Endodermal cell (in vitro differentiated cells): Measurements from ENCODE around the gene HOOK2. TPM values are rescaled to one million over a fixed set of nuclear protein-coding genes. Genes with fewer than 3 reads are reported as not detected.

Experiments used
- DNase-seq: peaks from one replicate; pipeline ENCODE4 v3.0.0-alpha.2; 2017
- H3K27ac ChIP-seq: 2 replicates; pipeline ENCODE4 v1.5.1; 2013; ENCODE audit warnings: mild to moderate bottlenecking, low read depth, low read length, moderate library complexity
- H3K27me3 ChIP-seq: 2 replicates; pipeline ENCODE4 v1.6.1; 2013; ENCODE audit warnings: mild to moderate bottlenecking, low read length, moderate library complexity; ENCODE audit not compliant: insufficient read depth, control insufficient read depth, poor library complexity, severe bottlenecking
- H3K36me3 ChIP-seq: 2 replicates; pipeline ENCODE4 v1.7.0; 2013; ENCODE audit warnings: mild to moderate bottlenecking, low read length, moderate library complexity; ENCODE audit not compliant: control insufficient read depth, insufficient read depth
- H3K4me1 ChIP-seq: one replicate; pipeline ENCODE4 v1.7.0; 2013; ENCODE audit warnings: low read length; ENCODE audit not compliant: control insufficient read depth, insufficient read depth
- H3K4me3 ChIP-seq: 2 replicates; pipeline ENCODE4 v1.5.1; 2013; ENCODE audit warnings: mild to moderate bottlenecking, low read length, moderate library complexity
- H3K9ac ChIP-seq: 2 replicates; pipeline ENCODE4 v1.6.1; 2013; ENCODE audit warnings: mild to moderate bottlenecking, low read length, moderate library complexity; ENCODE audit not compliant: poor library complexity, severe bottlenecking; ENCODE audit errors: extremely low read depth
- H3K9me3 ChIP-seq: 2 replicates; pipeline ENCODE4 v1.6.1; 2013; ENCODE audit warnings: mild to moderate bottlenecking, low read length, moderate library complexity; ENCODE audit not compliant: control insufficient read depth
- H3K27ac Mint-ChIP-seq: 2 replicates; pipeline ENCODE4 v1.8.0; 2020; ENCODE audit warnings: mixed read lengths
- H3K27me3 Mint-ChIP-seq: 2 replicates; pipeline ENCODE4 v1.8.0; 2021; ENCODE audit warnings: mild to moderate bottlenecking, mixed read lengths; ENCODE audit not compliant: insufficient read depth
- H3K36me3 Mint-ChIP-seq: 2 replicates; pipeline ENCODE4 v1.8.0; 2020; ENCODE audit warnings: low read depth, mixed read lengths
- H3K4me1 Mint-ChIP-seq: 2 replicates; pipeline ENCODE4 v1.8.0; 2020; ENCODE audit warnings: mixed read lengths
- H3K4me3 Mint-ChIP-seq: 2 replicates; pipeline ENCODE4 v1.8.0; 2020; ENCODE audit warnings: mild to moderate bottlenecking, moderate library complexity, mixed read lengths
- H3K9me3 Mint-ChIP-seq: 2 replicates; pipeline ENCODE4 v1.8.0; 2020; ENCODE audit warnings: mild to moderate bottlenecking, mixed read lengths
- CTCF ChIP-seq: fragments of 200-600 bp; sonication (generic); conservative IDR thresholded peaks from 2 replicates; pipeline ENCODE4 v1.5.0; 2021; ENCODE audit warnings: antibody characterized with exemption, mild to moderate bottlenecking
- WGBS, 2 experiments: methylation state at CpG; one replicate each; pipeline versions ENCODE4 v1.1.5 to v1.1.7; 2013; ENCODE audit warnings: missing lambda C conversion rate in 2 of 2, mixed read lengths in 1 of 2; ENCODE audit not compliant: insufficient coverage in 1 of 2, insufficient read length in 1 of 2; 5-methylcytosine and 5-hydroxymethylcytosine counted together
- total RNA-seq, 2 donors: library from RNA; stranded (reverse); fragmentation: NEBNext Ultra II Directional in 1 of 2; extraction: Animal tissue kit (Norgen Biotek cat#: 25700) in 1 of 2; gene quantifications; 2 replicates in 1 of 2; 3 replicates in 1 of 2; pipeline ENCODE4 v1.2.1, GENCODE V29; 2021

HOOK2 gene
- total RNA-seq, 2 donors from 2014 or later = 82.1 to 103 TPM

DNA sequence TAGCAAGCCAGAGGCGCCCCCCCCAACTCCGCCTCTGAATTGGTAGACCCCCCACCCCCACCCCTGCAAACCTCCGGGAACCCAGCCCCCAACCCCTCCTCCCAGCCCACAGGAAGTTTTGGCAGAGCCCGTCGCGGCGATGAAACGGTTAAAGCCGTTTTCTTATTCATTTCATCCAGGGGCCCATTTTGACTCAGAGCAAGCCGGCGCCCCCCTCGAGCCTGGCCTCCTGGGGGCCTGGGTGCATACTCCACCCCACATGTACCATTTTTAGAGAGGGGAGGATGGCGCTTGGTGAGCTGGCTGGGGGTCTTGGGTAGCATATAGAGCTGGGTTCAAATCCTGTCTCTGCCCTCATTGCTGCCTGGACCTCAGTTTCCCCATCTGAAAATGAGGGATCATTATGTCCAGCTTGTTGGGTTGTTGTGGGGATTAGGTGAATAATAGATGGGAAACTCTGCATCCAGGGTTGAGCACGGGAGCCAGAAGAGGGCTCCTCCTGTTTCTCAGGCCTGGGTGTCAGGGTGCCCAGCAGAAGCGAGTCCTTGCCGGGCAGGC lies 8.0 kb upstream of the HOOK2 start:
- Mint-ChIP-seq H3K4me3 (peak overlapping the region; percentile 61), H3K27ac (no peak overlapping the region), H3K36me3 (no peaks in the 10 kb centered on the region), H3K9me3 (no peaks in the 10 kb centered on the region), H3K27me3 (no peaks in the 10 kb centered on the region), H3K4me1 (peaks cover 15% of the 10 kb centered on the region)
- no peak for TF ChIP-seq CTCF
- Histone ChIP-seq H3K4me3 (no peak overlapping the region), H3K4me1 (peaks cover 4% of the 10 kb centered on the region), H3K27me3 (no peaks in the 10 kb centered on the region), H3K36me3 (no peaks in the 10 kb centered on the region), H3K9me3 (no peaks in the 10 kb centered on the region), H3K27ac (no peak overlapping the region), H3K9ac (no peak overlapping the region)
- peak; percentile 58 for DNase-seq
- 43 to 45% methylated on average over 4 to 16 of the region's 16 CpGs for WGBS, 2 experiments

DNA sequence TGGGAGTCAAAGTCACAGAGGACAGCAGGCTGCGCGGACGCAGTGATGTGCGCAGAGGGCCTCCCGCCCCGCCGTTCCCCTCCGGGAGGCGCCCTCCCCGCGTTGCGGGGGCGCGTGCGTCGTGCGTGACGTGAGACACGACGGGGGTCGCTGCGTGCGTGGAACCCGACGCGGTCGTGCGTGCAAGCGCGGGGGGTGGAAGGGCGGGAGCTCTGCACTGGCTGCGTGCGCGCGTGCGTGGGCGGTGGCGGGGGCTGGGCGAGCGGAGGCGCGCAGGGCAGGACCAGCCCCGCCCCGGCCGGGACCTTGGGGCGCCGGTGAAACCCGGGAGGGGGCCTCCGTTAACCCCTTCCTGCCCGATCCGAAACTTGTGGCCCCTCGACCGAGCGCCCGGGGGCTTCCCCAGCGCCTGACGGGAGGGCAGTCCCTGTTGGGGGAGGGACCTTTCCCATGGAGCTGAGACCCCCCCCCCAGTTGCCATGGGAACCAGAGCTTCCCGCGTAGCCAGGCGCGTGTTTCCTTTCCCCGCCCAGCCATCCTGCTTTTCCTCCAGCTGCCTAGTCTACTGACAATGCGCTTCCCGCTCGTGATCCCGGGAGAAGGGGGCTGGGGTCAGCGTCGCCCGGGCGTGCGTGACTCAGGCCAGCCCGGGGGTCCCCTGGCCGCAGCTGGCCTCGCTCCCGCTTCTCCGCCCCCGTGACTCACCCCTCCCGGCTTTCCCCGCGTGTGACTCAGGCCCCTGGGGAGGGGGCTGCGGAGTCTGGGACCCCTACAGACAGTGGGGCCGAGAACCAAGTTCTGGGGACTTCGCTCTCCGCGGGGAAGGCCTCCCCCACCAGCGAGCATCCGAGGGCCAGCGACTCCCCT lies 7.3 kb upstream of the HOOK2 start:
- no peaks in the 10 kb centered on the region for H3K9me3 Mint-ChIP-seq
- peaks cover 4% of the 10 kb centered on the region for H3K4me1 ChIP-seq
- peak overlapping the region; percentile 38 for H3K27ac ChIP-seq
- H3K4me1 Mint-ChIP-seq = peaks cover 14% of the 10 kb centered on the region
- no peaks in the 10 kb centered on the region for H3K36me3 Mint-ChIP-seq
- no peaks in the 10 kb centered on the region for H3K27me3 ChIP-seq
- H3K27ac Mint-ChIP-seq = no peak overlapping the region
- peak overlapping the region; percentile 72 for H3K4me3 ChIP-seq
- peak overlapping the region; percentile 61 for H3K4me3 Mint-ChIP-seq
- 5 to 10% methylated on average over 22 to 88 of the region's 88 CpGs for WGBS, 2 experiments
- H3K36me3 ChIP-seq = no peaks in the 10 kb centered on the region
- DNase-seq = peak; percentile 78
- no peak for TF ChIP-seq CTCF
- H3K9me3 ChIP-seq = no peaks in the 10 kb centered on the region
- no peaks in the 10 kb centered on the region for H3K27me3 Mint-ChIP-seq
- peak overlapping the region; percentile 6 for H3K9ac ChIP-seq

DNA sequence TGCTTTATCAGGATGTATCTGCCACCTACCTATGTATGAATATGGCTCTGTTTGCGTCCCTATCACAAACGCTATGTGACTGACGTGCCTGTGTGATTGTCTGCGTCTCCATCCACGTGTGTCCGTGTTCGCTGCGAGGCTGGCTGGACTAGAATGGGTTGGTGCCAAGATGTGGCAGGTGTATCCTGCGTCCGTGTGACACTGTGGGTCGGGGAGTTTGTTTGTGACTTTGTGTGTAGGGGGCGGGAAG lies 6.7 kb upstream of the HOOK2 start:
- H3K36me3 ChIP-seq = no peaks in the 10 kb centered on the region
- H3K4me1 ChIP-seq = peaks cover 4% of the 10 kb centered on the region
- H3K9ac ChIP-seq = no peak overlapping the region
- H3K27ac ChIP-seq = no peak overlapping the region
- H3K27ac Mint-ChIP-seq = no peak overlapping the region
- peak overlapping the region; percentile 72 for H3K4me3 ChIP-seq
- H3K9me3 Mint-ChIP-seq = no peaks in the 10 kb centered on the region
- H3K9me3 ChIP-seq = no peaks in the 10 kb centered on the region
- no peaks in the 10 kb centered on the region for H3K27me3 ChIP-seq
- no peaks in the 10 kb centered on the region for H3K27me3 Mint-ChIP-seq
- H3K4me3 Mint-ChIP-seq = peak overlapping the region; percentile 61
- no peaks in the 10 kb centered on the region for H3K36me3 Mint-ChIP-seq
- TF ChIP-seq CTCF = no peak
- 76 to 77% methylated on average over 3 to 12 of the region's 12 CpGs for WGBS, 2 experiments
- peaks cover 16% of the 10 kb centered on the region for H3K4me1 Mint-ChIP-seq
- peak; percentile 52 for DNase-seq
